BE2C (cell line): ENCODE data around the gene RHBDL1.

ENCODE experiments used
- DNase-seq: peaks from one replicate; pipeline ENCODE4 v3.0.0-alpha.2; 2020
- H3K27me3 ChIP-seq: fragments of 250-450 bp; sonication (Bioruptor Pico); 2 replicates; pipeline ENCODE4 v1.5.1; 2020; ENCODE audit warnings: mild to moderate bottlenecking
- H3K36me3 ChIP-seq: fragments of 250-450 bp; sonication (Bioruptor Pico); 2 replicates; pipeline ENCODE4 v1.5.1; 2020; ENCODE audit warnings: mild to moderate bottlenecking
- H3K4me1 ChIP-seq: fragments of 250-450 bp; sonication (Bioruptor Pico); 2 replicates; pipeline ENCODE4 v1.5.1; 2020
- H3K4me3 ChIP-seq: 2 replicates; pipeline ENCODE4 v1.5.1; 2011; ENCODE audit warnings: low read depth, low read length
- H3K9me3 ChIP-seq: fragments of 250-450 bp; sonication (Bioruptor Pico); 2 replicates; pipeline ENCODE4 v1.5.1; 2020
- TF ChIP-seq, protein P1 (sequence below): IDR thresholded peaks from 2 replicates; pipeline ENCODE4 v1.5.1; 2012; ENCODE audit warnings: mild to moderate bottlenecking, low read depth, low read length

The RHBDL1 gene

DNA sequence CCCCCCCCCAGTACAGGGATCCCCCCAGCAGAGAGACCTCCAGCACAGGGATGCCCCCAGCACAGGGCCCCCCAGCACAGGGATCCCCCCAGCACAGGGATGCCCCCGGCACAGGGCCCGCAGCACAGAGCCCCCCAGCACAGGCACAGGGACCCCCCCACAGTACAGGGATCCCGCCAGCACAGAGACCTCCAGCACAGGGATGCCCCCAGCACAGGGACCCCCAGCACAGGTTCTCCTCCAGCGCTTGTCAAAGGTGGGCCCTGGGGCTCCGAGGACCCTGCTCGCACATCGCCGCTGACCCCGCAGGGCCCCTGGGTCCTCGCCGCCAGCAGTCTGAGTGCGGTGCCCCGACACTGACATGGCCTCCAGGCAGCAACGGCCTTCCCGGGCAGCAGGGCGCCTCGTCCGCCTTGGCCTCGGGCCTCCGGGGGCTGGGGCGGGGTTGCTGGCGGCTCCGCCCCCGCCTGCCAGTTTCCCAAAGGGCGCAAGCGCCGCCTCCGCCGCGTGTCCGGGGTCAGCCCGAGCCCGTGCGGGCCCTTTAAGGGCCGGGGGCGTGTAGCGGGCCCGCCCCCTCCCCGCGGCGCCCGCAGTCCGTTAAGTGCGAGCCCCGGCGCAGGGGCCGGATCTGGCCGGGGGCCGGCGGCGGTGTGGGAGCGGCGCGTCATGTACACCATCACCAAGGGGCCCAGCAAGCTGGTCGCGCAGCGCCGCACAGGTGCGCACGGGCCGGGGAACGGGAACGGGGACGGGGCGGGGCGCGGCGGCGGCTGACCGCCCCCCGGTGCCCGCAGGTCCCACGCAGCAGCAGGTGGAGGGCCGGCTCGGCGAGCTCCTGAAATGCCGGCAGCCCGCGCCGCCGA lies 33.9 kb upstream of the RHBDL1 start, which contains the start of gene MCRIP2:
Gene MCRIP2 (plus strand): TSS at position 503 of the 863 bp plus-strand sequence. CDS start 164 bp downstream, at position 667.
- TF ChIP-seq, protein P1, sequence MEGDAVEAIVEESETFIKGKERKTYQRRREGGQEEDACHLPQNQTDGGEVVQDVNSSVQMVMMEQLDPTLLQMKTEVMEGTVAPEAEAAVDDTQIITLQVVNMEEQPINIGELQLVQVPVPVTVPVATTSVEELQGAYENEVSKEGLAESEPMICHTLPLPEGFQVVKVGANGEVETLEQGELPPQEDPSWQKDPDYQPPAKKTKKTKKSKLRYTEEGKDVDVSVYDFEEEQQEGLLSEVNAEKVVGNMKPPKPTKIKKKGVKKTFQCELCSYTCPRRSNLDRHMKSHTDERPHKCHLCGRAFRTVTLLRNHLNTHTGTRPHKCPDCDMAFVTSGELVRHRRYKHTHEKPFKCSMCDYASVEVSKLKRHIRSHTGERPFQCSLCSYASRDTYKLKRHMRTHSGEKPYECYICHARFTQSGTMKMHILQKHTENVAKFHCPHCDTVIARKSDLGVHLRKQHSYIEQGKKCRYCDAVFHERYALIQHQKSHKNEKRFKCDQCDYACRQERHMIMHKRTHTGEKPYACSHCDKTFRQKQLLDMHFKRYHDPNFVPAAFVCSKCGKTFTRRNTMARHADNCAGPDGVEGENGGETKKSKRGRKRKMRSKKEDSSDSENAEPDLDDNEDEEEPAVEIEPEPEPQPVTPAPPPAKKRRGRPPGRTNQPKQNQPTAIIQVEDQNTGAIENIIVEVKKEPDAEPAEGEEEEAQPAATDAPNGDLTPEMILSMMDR, result no peak
- H3K36me3 ChIP-seq, result no peaks in the 10 kb centered on the region
- no peaks in the 10 kb centered on the region for H3K27me3 ChIP-seq
- H3K4me1 ChIP-seq, result peaks cover 11% of the 10 kb centered on the region
- H3K4me3 ChIP-seq, result peak within 1 kb of the TSS; percentile 65
- no peaks in the 10 kb centered on the region for H3K9me3 ChIP-seq
- DNase-seq, result peak; percentile 89

DNA sequence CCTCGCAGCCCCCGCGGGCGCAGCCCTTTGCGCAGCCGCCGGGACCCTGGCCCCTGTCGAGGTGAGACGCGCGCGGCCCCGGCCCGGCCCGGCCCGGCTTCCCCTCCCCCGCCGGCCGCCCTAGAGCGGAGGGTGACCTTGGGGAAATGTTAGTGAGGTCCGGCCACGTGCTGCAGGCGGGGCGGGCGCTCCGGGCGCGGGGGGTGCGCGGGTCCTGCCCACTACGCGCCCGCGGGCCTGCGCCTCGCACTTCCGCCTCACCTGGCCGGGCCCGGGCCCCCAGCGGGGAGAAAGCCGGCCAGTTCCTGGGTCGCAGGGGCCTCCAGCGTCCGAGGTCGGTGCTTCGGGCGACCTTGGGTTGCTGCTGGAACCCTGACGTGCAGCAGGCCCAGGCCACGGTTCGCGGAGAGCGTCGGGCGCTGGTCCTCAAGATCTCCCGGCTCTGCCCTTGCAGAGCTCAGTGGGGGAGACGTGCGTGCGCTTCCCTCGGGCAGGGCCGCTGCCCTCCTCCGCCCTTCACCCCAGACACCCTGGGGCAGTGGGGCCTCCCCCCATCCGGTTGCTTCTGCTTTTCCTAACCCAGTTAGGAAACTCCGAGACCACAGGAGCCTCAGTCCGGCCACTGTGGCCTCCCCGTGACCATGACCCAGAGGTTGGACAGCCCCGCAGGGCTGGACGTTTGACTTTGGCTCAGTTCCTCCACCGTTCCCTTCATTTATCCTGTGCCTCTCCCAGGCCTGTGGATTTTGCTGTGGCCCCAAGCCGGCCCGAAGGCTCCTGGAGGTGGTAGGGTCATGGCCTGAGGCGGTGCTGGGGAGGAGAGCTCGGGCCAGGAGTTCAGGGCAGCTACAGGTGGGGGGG lies 33.1 kb upstream of the RHBDL1 start:
- Histone ChIP-seq H3K36me3 (no peaks in the 10 kb centered on the region), H3K4me3 (peak overlapping the region; percentile 65), H3K9me3 (no peaks in the 10 kb centered on the region), H3K27me3 (no peaks in the 10 kb centered on the region), H3K4me1 (peaks cover 10% of the 10 kb centered on the region)
- TF ChIP-seq, protein P1, result no peak
- DNase-seq, result peak; percentile 53

DNA sequence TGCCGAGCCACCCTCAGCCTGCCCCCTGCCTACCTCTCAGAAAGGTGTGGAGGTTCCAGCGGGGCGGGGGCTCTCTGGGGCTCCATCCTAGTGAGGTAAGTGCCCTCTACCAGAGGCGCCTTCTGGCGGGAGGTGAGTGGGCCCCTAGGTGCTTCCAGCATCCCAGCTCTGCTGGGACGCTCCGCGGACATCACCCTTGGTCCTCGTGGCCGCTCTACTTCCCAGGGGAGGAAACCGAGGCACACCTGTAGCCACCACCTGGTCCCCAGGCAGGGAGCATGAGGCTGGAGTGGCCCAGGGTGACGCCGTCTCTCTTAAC lies 32.5 kb upstream of the RHBDL1 start:
- no peaks in the 10 kb centered on the region for H3K36me3 ChIP-seq
- no peaks in the 10 kb centered on the region for H3K27me3 ChIP-seq
- TF ChIP-seq, protein P1, result no peak
- H3K4me3 ChIP-seq, result peak overlapping the region; percentile 65
- DNase-seq, result no peak
- no peaks in the 10 kb centered on the region for H3K9me3 ChIP-seq
- H3K4me1 ChIP-seq, result peaks cover 4% of the 10 kb centered on the region

DNA sequence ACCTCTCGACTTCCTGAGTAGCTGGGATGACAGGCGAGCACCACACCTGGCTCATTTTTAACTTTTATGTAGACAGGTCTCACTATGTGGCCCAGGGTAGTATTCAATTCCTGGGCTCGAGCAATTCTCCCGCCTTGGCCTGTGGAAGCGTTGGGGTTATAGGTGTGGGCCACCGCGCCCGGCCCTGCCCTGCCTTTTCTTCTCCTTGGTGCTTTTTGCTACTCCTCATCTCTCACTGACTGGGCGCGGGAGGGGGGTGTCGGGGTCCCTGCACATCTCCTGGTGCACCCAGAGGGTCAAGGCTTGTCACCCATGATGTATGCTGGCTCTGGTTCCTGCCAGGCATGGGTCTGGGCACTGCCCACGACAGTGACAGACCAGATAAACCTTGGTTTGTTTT lies 30.9 kb upstream of the RHBDL1 start:
- H3K9me3 ChIP-seq, result no peaks in the 10 kb centered on the region
- no peak for DNase-seq
- no peaks in the 10 kb centered on the region for H3K36me3 ChIP-seq
- TF ChIP-seq, protein P1, result no peak
- H3K27me3 ChIP-seq, result no peaks in the 10 kb centered on the region
- peaks cover 2% of the 10 kb centered on the region; the same call in 1 of the 2 replicates for H3K4me1 ChIP-seq
- no peak overlapping the region for H3K4me3 ChIP-seq

DNA sequence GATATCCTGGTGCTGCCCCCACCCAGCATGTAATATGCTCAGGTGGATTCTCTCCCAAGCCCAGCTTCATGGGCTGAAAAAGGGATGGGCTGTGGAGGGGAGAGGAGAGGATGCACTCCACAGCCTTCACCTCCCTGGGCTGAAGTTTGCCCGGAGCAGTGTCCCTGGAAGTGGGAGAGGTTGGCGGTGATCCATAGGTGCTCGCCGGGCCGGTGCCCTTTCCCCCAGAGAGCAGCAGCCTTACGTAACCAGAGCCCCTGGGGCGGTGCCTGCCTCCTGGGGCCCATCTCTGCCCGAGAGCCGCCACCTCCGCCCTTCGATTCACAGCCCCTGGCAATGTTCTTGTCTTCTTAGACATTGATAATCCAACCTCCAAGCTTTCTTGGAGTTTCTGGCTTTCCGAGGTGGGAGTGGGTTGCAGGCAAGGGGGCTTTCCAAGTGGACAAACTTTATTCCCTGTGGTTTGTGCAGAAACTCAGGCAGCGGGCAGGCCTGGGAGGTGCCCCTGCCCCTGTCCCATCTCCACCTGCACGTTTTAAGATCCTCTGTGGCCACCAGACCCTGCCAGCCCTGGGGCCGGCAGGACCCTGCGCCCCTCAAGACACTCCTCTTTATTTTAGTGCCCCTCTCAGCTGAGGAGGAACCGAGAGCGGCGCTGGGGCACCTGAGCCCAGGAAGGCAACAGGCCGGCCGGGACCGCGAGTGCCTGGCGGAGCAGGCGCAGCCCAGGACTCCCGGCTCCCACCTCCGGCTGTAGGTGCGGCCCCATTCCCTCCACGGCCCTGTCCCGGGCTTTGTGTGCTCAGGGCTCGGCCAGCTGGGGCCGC lies 29.4 kb upstream of the RHBDL1 start:
- Histone ChIP-seq H3K4me1 (peaks cover 2% of the 10 kb centered on the region; the same call in 1 of the 2 replicates), H3K4me3 (no peak overlapping the region)

More for the DNA sequence above, 29.4 kb upstream of the RHBDL1 start:
- no peak for DNase-seq
- TF ChIP-seq, protein P1, result no peak
- Histone ChIP-seq H3K9me3 (no peaks in the 10 kb centered on the region), H3K27me3 (no peaks in the 10 kb centered on the region), H3K36me3 (no peaks in the 10 kb centered on the region)
